Measurements from ENCODE around the gene NR2C2. TPM values are rescaled to one million over a fixed set of nuclear protein-coding genes. Genes with fewer than 3 reads are reported as not detected.

Gene NR2C2
- total and polyA plus RNA-seq, 8 donors: 5.0 to 73.6 (median 15.5) TPM

GRCh38 chr3:14922863-14923262 is 24.5 kb upstream of the NR2C2 start:
- 91 to 94% (median 92%) methylated on average over 13 of the region's 13 CpGs for WGBS, 5 donors
- Histone ChIP-seq H3K9me3 (no peaks in the 10 kb centered on the region), H3K27ac (no peak overlapping the region), H3K4me1 (peaks cover 0 to 11% (median 7%) of the 10 kb centered on the region in 4 donors), H3K36me3 (peaks cover 0 to 22% (median 7%) of the 10 kb centered on the region in 4 donors), H3K27me3 (no peaks in the 10 kb centered on the region), H3K4me3 (no peak overlapping the region)
- intact Hi-C loops (cut with DNase I; ENCODE audit: low total_unique reads): loop anchor here (5.0 kb wide), 1 partner anchor 131 kb away; no protein-coding TSS in a partner anchor
- no peak for DNase-seq
- no peak for TF ChIP-seq POLR2A (IDR thresholded peaks at IDR 0.05)
- TF ChIP-seq EP300 (IDR thresholded peaks at IDR 0.05): no peak
- no peak for TF ChIP-seq POLR2AphosphoS5 (IDR thresholded peaks at IDR 0.05)
- TF ChIP-seq, protein P1, sequence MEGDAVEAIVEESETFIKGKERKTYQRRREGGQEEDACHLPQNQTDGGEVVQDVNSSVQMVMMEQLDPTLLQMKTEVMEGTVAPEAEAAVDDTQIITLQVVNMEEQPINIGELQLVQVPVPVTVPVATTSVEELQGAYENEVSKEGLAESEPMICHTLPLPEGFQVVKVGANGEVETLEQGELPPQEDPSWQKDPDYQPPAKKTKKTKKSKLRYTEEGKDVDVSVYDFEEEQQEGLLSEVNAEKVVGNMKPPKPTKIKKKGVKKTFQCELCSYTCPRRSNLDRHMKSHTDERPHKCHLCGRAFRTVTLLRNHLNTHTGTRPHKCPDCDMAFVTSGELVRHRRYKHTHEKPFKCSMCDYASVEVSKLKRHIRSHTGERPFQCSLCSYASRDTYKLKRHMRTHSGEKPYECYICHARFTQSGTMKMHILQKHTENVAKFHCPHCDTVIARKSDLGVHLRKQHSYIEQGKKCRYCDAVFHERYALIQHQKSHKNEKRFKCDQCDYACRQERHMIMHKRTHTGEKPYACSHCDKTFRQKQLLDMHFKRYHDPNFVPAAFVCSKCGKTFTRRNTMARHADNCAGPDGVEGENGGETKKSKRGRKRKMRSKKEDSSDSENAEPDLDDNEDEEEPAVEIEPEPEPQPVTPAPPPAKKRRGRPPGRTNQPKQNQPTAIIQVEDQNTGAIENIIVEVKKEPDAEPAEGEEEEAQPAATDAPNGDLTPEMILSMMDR (IDR thresholded peaks at IDR 0.05): no peak

DNA sequence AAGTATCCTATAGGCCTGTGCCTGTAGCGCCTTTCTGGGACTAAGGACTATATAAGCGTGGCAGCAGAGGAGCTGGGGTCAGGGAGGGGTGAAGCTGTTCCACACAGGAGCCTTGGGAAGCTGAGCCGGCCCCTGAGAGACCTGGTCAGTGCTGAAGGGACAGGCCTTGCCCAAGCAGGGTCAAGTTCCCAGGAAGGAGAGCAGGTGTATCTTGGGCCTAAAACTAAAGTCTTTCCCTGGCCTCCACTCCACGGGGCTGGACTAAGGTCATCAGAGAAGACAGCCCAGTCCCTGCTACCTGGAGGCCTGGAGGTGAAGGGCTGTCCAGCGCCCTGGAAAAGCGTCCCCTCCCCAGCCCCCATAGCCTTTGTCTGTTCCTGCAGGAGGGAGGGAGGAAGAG is 23.9 kb upstream of the NR2C2 start:
- 67 to 84% (median 79%) methylated on average over 5 to 6 of the region's 6 CpGs for WGBS, 5 donors
- no peak overlapping the region for H3K27ac ChIP-seq
- no peak overlapping the region for H3K4me3 ChIP-seq
- H3K27me3 ChIP-seq: no peaks in the 10 kb centered on the region
- H3K9me3 ChIP-seq: no peaks in the 10 kb centered on the region
- DNase-seq: no peak
- H3K4me1 ChIP-seq: peaks cover 0 to 11% (median 7%) of the 10 kb centered on the region in 4 donors
- peaks cover 0 to 22% (median 7%) of the 10 kb centered on the region in 4 donors for H3K36me3 ChIP-seq
- TF ChIP-seq, protein P1 (IDR thresholded peaks at IDR 0.05): no peak
- TF ChIP-seq POLR2AphosphoS5 (IDR thresholded peaks at IDR 0.05): no peak
- no peak for TF ChIP-seq POLR2A (IDR thresholded peaks at IDR 0.05)
- TF ChIP-seq EP300 (IDR thresholded peaks at IDR 0.05): no peak
- intact Hi-C loops (cut with DNase I; ENCODE audit: low total_unique reads): loop anchor here (5.0 kb wide), 1 partner anchor 131 kb away; no protein-coding TSS in a partner anchor

DNA sequence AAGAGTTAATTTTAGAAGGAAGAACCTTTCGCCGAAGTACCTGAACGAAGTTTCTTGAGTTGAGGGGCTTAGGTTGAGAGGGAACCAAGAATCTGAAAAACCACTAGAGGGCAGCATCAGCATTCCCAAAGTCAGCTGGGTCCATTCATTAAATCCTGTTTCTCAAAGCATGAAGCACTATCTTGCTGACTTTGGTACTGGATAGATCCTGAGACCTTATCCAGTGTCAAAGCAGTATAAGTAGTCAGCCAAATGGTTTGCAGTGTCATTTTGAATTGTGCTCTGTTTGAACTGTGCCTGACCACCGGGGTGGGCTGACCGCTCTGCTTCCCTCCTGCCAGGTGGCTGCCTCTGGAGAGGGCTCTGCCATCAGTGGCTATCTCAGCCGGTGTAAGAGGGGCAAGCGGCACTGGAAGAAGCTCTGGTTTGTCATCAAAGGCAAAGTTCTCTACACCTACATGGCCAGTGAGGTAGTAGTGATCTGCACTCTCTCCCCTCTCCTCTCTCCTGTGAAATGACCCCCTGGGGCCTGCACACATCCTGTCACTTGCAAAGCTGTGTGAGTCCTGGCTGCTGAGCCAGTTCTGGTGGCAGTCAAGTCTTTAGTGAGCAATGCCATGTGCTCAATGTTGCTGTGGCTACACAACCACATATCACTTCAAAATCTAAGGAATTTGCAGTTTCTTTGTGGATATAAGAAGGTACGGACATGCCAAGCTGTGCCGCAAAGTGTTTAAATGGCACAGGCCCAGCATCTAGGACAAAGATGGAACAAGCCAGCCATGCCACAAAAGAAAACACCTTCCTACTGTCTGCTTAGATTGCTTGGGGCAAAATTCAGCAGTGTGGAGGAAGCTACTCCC is 21.4 kb upstream of the NR2C2 start:
- WGBS, 5 donors: 50 to 65% (median 60%) methylated on average over 7 to 9 of the region's 9 CpGs
- no peaks in the 10 kb centered on the region for H3K9me3 ChIP-seq
- no peak for TF ChIP-seq EP300 (IDR thresholded peaks at IDR 0.05)
- TF ChIP-seq, protein P1 (IDR thresholded peaks at IDR 0.05): peak in 5 of 7 experiments; percentile 35 to 73 (median 65)
- DNase-seq: peak in 1 of 2 donors; percentile 87
- H3K27me3 ChIP-seq: no peaks in the 10 kb centered on the region
- peaks cover 0 to 6% (median 3%) of the 10 kb centered on the region in 4 donors for H3K4me1 ChIP-seq
- H3K27ac ChIP-seq: no peak overlapping the region
- intact Hi-C loops (cut with DNase I; ENCODE audit: low total_unique reads): no loop called here
- H3K36me3 ChIP-seq: peaks cover 0 to 22% (median 7%) of the 10 kb centered on the region in 4 donors
- H3K4me3 ChIP-seq: no peak overlapping the region

- WGBS, 5 donors: 62 to 88% (median 80%) methylated on average over 1 of the region's 1 CpG; no CpG with 5 or more reads in 1 of the 5 donors
- no peak for TF ChIP-seq POLR2AphosphoS5 (IDR thresholded peaks at IDR 0.05)
- peaks cover 0 to 22% (median 7%) of the 10 kb centered on the region in 4 donors for H3K36me3 ChIP-seq
- no peaks in the 10 kb centered on the region for H3K9me3 ChIP-seq
- DNase-seq: no peak
- intact Hi-C loops (cut with DNase I; ENCODE audit: low total_unique reads): no loop called here
- no peaks in the 10 kb centered on the region for H3K4me1 ChIP-seq
- H3K27ac ChIP-seq: no peak overlapping the region
- H3K27me3 ChIP-seq: no peaks in the 10 kb centered on the region
- H3K4me3 ChIP-seq: no peak overlapping the region
These were observed 20.8 kb upstream of the NR2C2 start for GRCh38 chr3:14926592-14926991.

DNA sequence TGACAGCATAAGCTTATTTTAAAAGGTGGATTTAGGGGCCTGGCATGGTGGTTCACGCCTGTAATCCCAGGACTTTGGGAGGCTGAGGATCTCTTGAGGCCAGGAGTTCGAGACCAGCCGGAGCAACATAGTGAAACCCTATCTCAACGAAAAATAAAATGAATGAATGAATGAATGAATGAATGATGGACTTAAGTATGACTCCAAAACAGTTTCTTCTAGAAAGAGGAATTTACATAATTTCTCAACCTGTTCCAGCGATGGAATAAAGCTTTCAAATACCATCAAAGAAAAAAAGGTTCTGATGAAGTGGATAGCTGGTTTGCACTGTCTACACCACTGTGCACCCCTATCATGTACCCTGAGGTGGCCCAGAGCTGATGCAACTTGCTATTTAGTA is 20.1 kb upstream of the NR2C2 start:
- Histone ChIP-seq H3K4me1 (no peaks in the 10 kb centered on the region), H3K9me3 (no peaks in the 10 kb centered on the region), H3K27ac (no peak overlapping the region), H3K27me3 (no peaks in the 10 kb centered on the region), H3K4me3 (no peak overlapping the region), H3K36me3 (peaks cover 0 to 23% (median 11%) of the 10 kb centered on the region in 4 donors)
- 87 to 95% (median 93%) methylated on average over 5 of the region's 5 CpGs for WGBS, 5 donors
- TF ChIP-seq, protein P1 (IDR thresholded peaks at IDR 0.05): no peak
- no peak for TF ChIP-seq POLR2A (IDR thresholded peaks at IDR 0.05)
- no peak for TF ChIP-seq POLR2AphosphoS5 (IDR thresholded peaks at IDR 0.05)
- no peak for TF ChIP-seq EP300 (IDR thresholded peaks at IDR 0.05)
- intact Hi-C loops (cut with DNase I; ENCODE audit: low total_unique reads): no loop called here
- no peak for DNase-seq
